AG09319 (cell line): Measurements from ENCODE around the gene DTX3L.

Experiments
- DNase-seq: peaks from one replicate; pipeline ENCODE4 v3.0.0-alpha.2; 2010; ENCODE audit warnings: low read depth; ENCODE audit errors: extremely low read depth
- TF ChIP-seq, protein P1 (sequence below): IDR thresholded peaks from 2 replicates; pipeline ENCODE4 v1.5.1; 2011; ENCODE audit warnings: low read depth, mild to moderate bottlenecking, inconsistent platforms, low read length, moderate library complexity

Gene DTX3L

DNA sequence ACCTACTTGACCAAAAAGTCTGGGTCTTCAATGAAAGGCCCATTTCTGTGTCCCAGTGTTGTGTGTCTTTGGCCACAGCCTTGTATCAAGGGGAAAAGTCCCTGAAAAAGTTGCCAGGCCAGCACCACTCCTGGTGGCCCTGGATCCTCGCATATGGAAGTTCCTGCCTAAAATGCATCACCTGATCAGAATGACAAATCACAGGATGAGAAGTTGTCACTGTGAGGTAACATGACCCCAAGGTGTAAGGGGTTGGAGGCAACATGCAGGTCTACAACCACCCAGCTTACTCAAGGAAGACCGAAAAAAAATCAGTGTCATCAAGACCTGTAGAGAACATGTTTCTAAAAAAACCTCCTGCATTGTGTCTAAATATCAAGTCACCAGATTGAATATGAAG, 38.9 kb downstream of the DTX3L start:
- no peak for DNase-seq
- TF ChIP-seq, protein P1, sequence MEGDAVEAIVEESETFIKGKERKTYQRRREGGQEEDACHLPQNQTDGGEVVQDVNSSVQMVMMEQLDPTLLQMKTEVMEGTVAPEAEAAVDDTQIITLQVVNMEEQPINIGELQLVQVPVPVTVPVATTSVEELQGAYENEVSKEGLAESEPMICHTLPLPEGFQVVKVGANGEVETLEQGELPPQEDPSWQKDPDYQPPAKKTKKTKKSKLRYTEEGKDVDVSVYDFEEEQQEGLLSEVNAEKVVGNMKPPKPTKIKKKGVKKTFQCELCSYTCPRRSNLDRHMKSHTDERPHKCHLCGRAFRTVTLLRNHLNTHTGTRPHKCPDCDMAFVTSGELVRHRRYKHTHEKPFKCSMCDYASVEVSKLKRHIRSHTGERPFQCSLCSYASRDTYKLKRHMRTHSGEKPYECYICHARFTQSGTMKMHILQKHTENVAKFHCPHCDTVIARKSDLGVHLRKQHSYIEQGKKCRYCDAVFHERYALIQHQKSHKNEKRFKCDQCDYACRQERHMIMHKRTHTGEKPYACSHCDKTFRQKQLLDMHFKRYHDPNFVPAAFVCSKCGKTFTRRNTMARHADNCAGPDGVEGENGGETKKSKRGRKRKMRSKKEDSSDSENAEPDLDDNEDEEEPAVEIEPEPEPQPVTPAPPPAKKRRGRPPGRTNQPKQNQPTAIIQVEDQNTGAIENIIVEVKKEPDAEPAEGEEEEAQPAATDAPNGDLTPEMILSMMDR = no peak

DNA sequence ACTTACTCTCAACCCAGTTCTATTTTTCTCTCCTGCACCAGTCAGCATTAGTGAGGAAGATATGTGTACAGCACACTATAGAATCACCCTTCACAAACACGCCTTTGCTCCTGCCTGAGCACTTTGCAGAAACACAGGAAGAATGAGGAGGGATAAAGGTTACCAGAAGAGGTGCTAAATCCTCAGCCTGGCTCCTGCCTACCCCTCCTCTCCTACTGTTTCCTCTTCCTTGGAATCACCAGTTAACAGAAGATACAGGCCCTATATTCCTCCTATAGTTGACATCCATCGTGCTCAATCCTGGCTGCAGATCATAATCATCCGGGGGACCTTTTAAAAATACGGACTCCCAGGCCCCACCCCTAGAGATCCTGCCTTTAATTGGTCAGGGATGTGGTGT, 42.2 kb downstream of the DTX3L start:
- TF ChIP-seq, protein P1 = no peak
- no peak for DNase-seq

DNA sequence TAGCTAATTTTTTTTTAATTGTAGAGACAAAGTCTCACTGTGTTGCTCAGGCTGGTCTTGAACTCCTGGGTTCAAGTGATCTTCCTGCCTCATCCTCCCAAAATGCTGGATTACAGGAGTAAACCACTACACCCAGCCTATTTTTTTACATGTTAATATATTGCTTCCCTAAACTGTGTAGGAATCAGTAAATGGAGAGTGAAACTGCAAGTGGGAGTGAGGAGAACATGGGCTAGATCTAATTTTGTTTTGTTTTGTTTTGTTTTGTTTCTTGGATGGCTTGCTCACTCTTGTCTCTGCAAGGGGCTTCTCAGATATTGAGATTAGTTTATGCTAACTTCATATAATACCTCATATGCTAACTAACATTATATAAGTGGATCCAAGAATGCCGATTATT, 44.8 kb downstream of the DTX3L start:
- no peak for DNase-seq
- TF ChIP-seq, protein P1 = no peak

DNA sequence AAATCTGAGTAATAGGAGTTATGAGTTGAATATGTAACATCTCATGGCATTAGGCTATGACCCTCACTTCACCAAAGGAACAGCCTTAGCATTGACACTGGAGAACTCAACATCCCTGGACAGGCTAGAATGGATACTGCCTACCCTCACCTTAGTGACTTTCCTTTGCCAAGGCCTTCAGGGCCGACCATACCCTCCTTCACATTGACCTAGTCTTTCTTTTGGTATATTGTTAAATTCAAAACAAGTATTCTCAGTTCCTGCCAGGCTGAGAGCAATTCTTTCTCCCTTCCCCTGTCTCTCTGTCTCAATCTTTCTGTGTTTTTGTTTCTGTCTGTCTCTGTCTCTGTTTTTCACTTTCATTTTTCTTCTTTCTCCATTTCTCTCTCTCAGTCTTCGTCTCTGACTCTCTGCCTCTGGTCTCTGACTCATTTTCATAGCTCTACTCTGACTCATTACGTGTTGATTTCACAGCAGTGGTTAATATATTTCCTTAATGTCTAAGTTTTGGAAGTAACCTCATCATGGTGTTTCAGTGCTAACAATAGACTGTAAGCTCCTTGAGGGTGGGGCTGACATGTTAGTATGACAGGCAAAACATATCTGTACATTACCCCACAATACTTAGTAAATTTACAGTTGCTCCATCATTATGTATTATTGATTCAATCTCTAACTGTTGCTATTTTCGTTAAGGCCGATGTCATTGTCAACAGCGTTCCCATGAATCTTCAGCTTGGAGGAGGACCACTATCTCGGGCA, 45.8 kb downstream of the DTX3L start:
- peak; percentile 18 for DNase-seq
- TF ChIP-seq, protein P1 = no peak

DNA sequence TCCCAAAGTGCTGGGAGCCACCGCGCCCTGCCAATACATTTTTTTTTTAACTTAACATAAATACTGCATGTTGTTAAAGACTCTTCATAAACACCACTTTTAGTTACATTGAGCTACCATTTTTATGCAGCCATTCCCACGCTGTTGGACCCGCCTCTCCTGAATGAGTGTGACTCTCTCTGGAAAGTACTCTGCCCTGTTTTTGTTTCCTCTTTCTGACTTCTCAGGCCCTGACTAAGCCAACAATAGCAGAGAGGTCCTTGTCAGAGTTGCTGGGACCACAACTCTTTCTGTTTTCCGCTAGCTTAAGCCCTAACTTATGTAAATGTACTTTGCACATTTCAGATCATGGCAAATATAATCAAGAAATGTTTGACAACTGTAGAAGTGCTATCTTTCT, 48.6 kb downstream of the DTX3L start:
- no peak for DNase-seq
- TF ChIP-seq, protein P1 = no peak

DNA sequence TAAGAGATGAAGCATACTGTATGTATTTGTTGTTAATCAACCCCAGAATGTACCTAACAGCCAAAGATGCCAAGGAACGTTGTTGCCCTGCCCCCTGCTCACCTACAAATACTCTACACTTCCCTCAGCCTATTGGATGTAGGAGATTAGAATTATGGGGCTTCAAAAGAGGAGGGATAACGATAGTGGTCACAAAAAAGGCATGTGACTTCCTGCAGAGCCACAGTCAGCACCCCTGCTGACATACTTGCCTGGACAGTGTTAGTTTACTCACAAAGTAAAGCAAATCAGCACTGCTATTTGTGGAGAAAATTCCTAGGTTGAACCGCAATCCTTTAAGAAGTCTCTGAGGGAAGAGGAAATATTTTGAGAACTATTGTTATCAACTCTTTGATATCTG, 51.2 kb downstream of the DTX3L start:
- no peak for DNase-seq
- TF ChIP-seq, protein P1 = no peak

DNA sequence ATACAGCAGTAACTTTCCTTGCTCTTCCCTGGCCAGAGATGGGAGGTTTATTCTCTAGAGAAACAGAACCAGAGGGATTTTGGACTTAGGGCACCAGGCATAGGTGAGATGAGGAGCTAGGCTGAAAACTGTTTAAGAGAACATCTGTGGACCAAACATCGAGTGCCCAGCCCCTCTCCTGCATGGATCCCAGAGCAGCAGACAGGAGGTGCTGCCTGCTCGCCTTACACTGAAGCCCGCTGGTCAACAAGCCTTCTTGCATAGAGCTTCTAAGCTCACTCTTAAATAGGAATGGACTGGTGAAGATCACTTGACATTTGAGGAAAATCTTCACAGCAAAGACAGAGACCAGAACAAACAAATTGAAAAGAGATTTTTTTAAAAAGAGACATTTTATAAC, 54.5 kb downstream of the DTX3L start:
- TF ChIP-seq, protein P1 = no peak
- no peak for DNase-seq
